Esophagus squamous epithelium (tissue), 5 donors: ENCODE results near the gene TP53. TPM values are rescaled to one million over a fixed set of nuclear protein-coding genes. Genes with fewer than 3 reads are reported as not detected.

Experiments
- DNase-seq: peaks from one replicate; lab custom pipeline; 2025; lab: John Stamatoyannopoulos, UW
- H3K27ac ChIP-seq, 4 donors: fragments of 200-600 bp; sonication (generic); one replicate each; pipeline ENCODE4 v1.5.1; 2016 to 2019; ENCODE audit warnings: mild to moderate bottlenecking in 1 of 4
- H3K27me3 ChIP-seq, 4 donors: fragments of 200-600 bp; sonication (generic); 1 replicate in 3 of 4; 2 replicates in 1 of 4; pipeline versions ENCODE4 v1.5.1 to v1.6.0; 2017 to 2021; ENCODE audit warnings: antibody characterized with exemption in 1 of 4
- H3K36me3 ChIP-seq, 3 donors: fragments of 200-600 bp; sonication (generic); one replicate each; pipeline ENCODE4 v1.5.1; 2016 to 2019
- H3K4me1 ChIP-seq, 3 donors: fragments of 200-600 bp; sonication (generic); one replicate each; pipeline ENCODE4 v1.5.1; 2017 to 2019
- H3K4me3 ChIP-seq, 4 donors: fragments of 200-600 bp; sonication (generic); 1 replicate in 3 of 4; 2 replicates in 1 of 4; pipeline ENCODE4 v1.5.1; 2016 to 2019; ENCODE audit warnings: mild to moderate bottlenecking in 2 of 4, moderate library complexity in 1 of 4
- H3K9me3 ChIP-seq, 3 donors: fragments of 200-600 bp; sonication (generic); one replicate each; pipeline ENCODE4 v1.5.1; 2016 to 2019
- CTCF ChIP-seq, 6 experiments: fragments of 450-650 bp in 4 of 6; fragments of 200-600 bp in 2 of 6; sonication (generic) in 2 of 6; IDR thresholded peaks; one replicate each; pipeline ENCODE4 v1.5.1; 2016 to 2019; ENCODE audit warnings: antibody characterized with exemption in 6 of 6, mild to moderate bottlenecking in 4 of 6, moderate library complexity in 4 of 6
- POLR2A ChIP-seq, 4 donors: fragments of 450-650 bp; IDR thresholded peaks; one replicate each; pipeline ENCODE4 v1.6.1; 2017; ENCODE audit warnings: antibody characterized with exemption in 4 of 4, mild to moderate bottlenecking in 4 of 4, moderate library complexity in 3 of 4
- WGBS, 2 donors: methylation state at CpG; one replicate each; pipeline ENCODE4 v1.1.5; 2018; 5-methylcytosine and 5-hydroxymethylcytosine counted together
- intact Hi-C: fragments of 100-400 bp; cut with DNase I; formaldehyde crosslinking; loops from one replicate; pipeline ENCODE4 v1.15.0; 2022
- total RNA-seq, 4 donors: library from RNA; depleted of rRNA; stranded (reverse); fragments of >200 nt; gene quantifications; one replicate each; pipeline ENCODE4 v1.1.0, GENCODE V29; 2016
- donor health status: DM: yes; HTN: yes; CAD: no.

TP53 gene
- total RNA-seq, 4 donors from 2014 or later = 26.6 to 35.1 (median 33.9) TPM

- TF ChIP-seq CTCF (IDR thresholded peaks at IDR 0.05) = no peak
- TF ChIP-seq POLR2A (IDR thresholded peaks at IDR 0.05) = no peak
- Histone ChIP-seq H3K4me1 (peaks cover 19 to 28% (median 20%) of the 10 kb centered on the region in 3 donors), H3K27me3 (peaks cover 0 to 100% (median 14%) of the 10 kb centered on the region in 4 donors), H3K36me3 (peaks cover 0 to 7% (median 0%) of the 10 kb centered on the region in 3 donors), H3K27ac (no peak overlapping the region), H3K4me3 (no peak overlapping the region), H3K9me3 (no peaks in the 10 kb centered on the region)
- WGBS, 2 donors = 84 to 87% methylated on average over 5 to 6 of the region's 9 CpGs
- intact Hi-C loops = no loop called here
- DNase-seq = no peak
Observed at GRCh38 chr17:7707446-7707845, 20.2 kb upstream of the TP53 start.

GRCh38 chr17:7706631-7707354 lies 19.5 kb upstream of the TP53 start:
- peaks cover 0 to 96% (median 10%) of the 10 kb centered on the region in 4 donors for H3K27me3 ChIP-seq
- TF ChIP-seq POLR2A (IDR thresholded peaks at IDR 0.05) = no peak
- no peak for TF ChIP-seq CTCF (IDR thresholded peaks at IDR 0.05)
- H3K36me3 ChIP-seq = peaks cover 0 to 13% (median 0%) of the 10 kb centered on the region in 3 donors
- H3K4me3 ChIP-seq = no peak overlapping the region
- H3K27ac ChIP-seq = no peak overlapping the region
- H3K9me3 ChIP-seq = no peaks in the 10 kb centered on the region
- WGBS, 2 donors = 89% methylated on average over 3 of the region's 3 CpGs
- intact Hi-C loops = no loop called here
- DNase-seq = no peak
- H3K4me1 ChIP-seq = peaks cover 19 to 28% (median 20%) of the 10 kb centered on the region in 3 donors

- no peak overlapping the region for H3K27ac ChIP-seq
- H3K36me3 ChIP-seq = peaks cover 0 to 25% (median 7%) of the 10 kb centered on the region in 3 donors
- H3K4me1 ChIP-seq = peaks cover 19 to 28% (median 20%) of the 10 kb centered on the region in 3 donors
- TF ChIP-seq POLR2A (IDR thresholded peaks at IDR 0.05) = no peak
- no peak for TF ChIP-seq CTCF (IDR thresholded peaks at IDR 0.05)
- no peak for DNase-seq
- H3K27me3 ChIP-seq = peaks cover 0 to 84% (median 10%) of the 10 kb centered on the region in 4 donors
- H3K9me3 ChIP-seq = no peaks in the 10 kb centered on the region
- peak overlapping the region; percentile 28 to 69 (median 43) for H3K4me3 ChIP-seq
- intact Hi-C loops = no loop called here
- WGBS, 2 donors = 10 to 13% methylated on average over 8 to 9 of the region's 50 CpGs
Observed at GRCh38 chr17:7705269-7706255, 18.3 kb upstream of the TP53 start.

- Histone ChIP-seq H3K36me3 (peaks cover 0 to 27% (median 7%) of the 10 kb centered on the region in 3 donors), H3K4me3 (peak within 1 kb of the TSS; percentile 28 to 69 (median 43)), H3K27ac (no peak within 1 kb of the TSS), H3K9me3 (no peaks in the 10 kb centered on the region), H3K27me3 (peaks cover 0 to 76% (median 10%) of the 10 kb centered on the region in 4 donors), H3K4me1 (peaks cover 19 to 28% (median 20%) of the 10 kb centered on the region in 3 donors)
- no peak for DNase-seq
- intact Hi-C loops = no loop called here
- 0 to 2% methylated on average over 1 to 24 of the region's 45 CpGs for WGBS, 2 donors
- TF ChIP-seq CTCF (IDR thresholded peaks at IDR 0.05) = no peak
- no peak for TF ChIP-seq POLR2A (IDR thresholded peaks at IDR 0.05)
Observed at GRCh38 chr17:7704601-7705268, 17.4 kb upstream of the TP53 start, which contains the start of gene EFNB3. Gene EFNB3 (plus strand): TSS chr17:7705202. CDS start chr17:7705599, 397 bp downstream.
